Left lobe of liver (tissue), 2 donors: ENCODE results near the gene GBA2. TPM values are rescaled to one million over a fixed set of nuclear protein-coding genes. Genes with fewer than 3 reads are reported as not detected.

Experiments used
- ATAC-seq: fragments of 200-7000 bp; cut with Tn5 transposase; one replicate; pipeline ENCODE4 v1.9.1; 2020; ENCODE audit warnings: mild to moderate bottlenecking, moderate library complexity
- DNase-seq: peaks from one replicate; pipeline ENCODE4 v3.0.0-alpha.2; 2020; ENCODE audit warnings: low spot score
- total RNA-seq: library from RNA; stranded (reverse); gene quantifications from one replicate; pipeline ENCODE4 v1.2.1, GENCODE V29; 2021
- donor health status: DM: no; HTN: no; CAD: no; lungs with moderate emphysema.
- donor health status: DM: no; HTN: yes; CAD: no.

Gene GBA2
- total RNA-seq, 1 donor from 2014 or later = 44.0 TPM

- ATAC-seq (no peak), DNase-seq (no peak)
Measured at GRCh38 chr9:35740243-35740642, 8.8 kb downstream of the GBA2 start.

GRCh38 chr9:35738924-35739323 is 10.1 kb downstream of the GBA2 start:
- ATAC-seq (no peak), DNase-seq (no peak)

GRCh38 chr9:35738186-35738585 is 10.8 kb downstream of the GBA2 start:
- ATAC-seq (no peak), DNase-seq (no peak)

- DNase-seq (no peak), ATAC-seq (no peak)
Measured at GRCh38 chr9:35737143-35737542, 11.9 kb downstream of the GBA2 start.

- peak; percentile 59 for DNase-seq
- peak; percentile 19 for ATAC-seq
Measured at GRCh38 chr9:35736201-35736633, 12.8 kb downstream of the GBA2 start.

GRCh38 chr9:35734096-35734495 is 14.9 kb downstream of the GBA2 start:
- DNase-seq = no peak
- ATAC-seq = no peak

- peak; percentile 0 for ATAC-seq
- DNase-seq = no peak
Measured at GRCh38 chr9:35732800-35733541, 16.1 kb downstream of the GBA2 start.

- DNase-seq (peak; percentile 99), ATAC-seq (peak; percentile 84)
Measured at GRCh38 chr9:35732185-35732799, 16.7 kb downstream of the GBA2 start, which contains the start of the genes CREB3 and TLN1. Gene CREB3, plus strand, starts transcription at chr9:35732666. Its CDS starts 107 bp downstream, at chr9:35732773. Gene TLN1, minus strand, starts transcription at chr9:35732195. Its CDS starts 6,501 bp downstream, at chr9:35725694.

- ATAC-seq (peak; percentile 14), DNase-seq (no peak)
Measured at GRCh38 chr9:35731415-35732184, 17.4 kb downstream of the GBA2 start.

GRCh38 chr9:35730486-35730854 is 18.6 kb downstream of the GBA2 start:
- DNase-seq (no peak), ATAC-seq (no peak)

- ATAC-seq (no peak), DNase-seq (no peak)
Measured at GRCh38 chr9:35729700-35730485, 19.1 kb downstream of the GBA2 start.

- ATAC-seq (no peak), DNase-seq (no peak)
Measured at GRCh38 chr9:35729101-35729500, 19.9 kb downstream of the GBA2 start.

GRCh38 chr9:35728041-35728971 is 20.7 kb downstream of the GBA2 start:
- DNase-seq = peak; percentile 70
- ATAC-seq = peak; percentile 3

GRCh38 chr9:35727676-35728040 is 21.4 kb downstream of the GBA2 start:
- DNase-seq = no peak

GRCh38 chr9:35726931-35727330 is 22.1 kb downstream of the GBA2 start:
- ATAC-seq (no peak), DNase-seq (no peak)

More at GRCh38 chr9:35727676-35728040, 21.4 kb downstream of the GBA2 start:
- no peak for ATAC-seq

GRCh38 chr9:35725362-35725761 is 23.7 kb downstream of the GBA2 start:
- DNase-seq = no peak
- no peak for ATAC-seq

- DNase-seq (no peak), ATAC-seq (no peak)
Measured at GRCh38 chr9:35723908-35724307, 25.1 kb downstream of the GBA2 start.

GRCh38 chr9:35723426-35723825 is 25.6 kb downstream of the GBA2 start:
- ATAC-seq = no peak
- DNase-seq = no peak

GRCh38 chr9:35719546-35719945 is 29.5 kb downstream of the GBA2 start:
- no peak for ATAC-seq
- no peak for DNase-seq
